CD4-positive, alpha-beta T cell treated with Interleukin-1 beta for 1 hour (primary cell): ENCODE results near the gene NMB.
A peak's percentile ranks its signal among the peaks of the same experiment; 100 is the strongest.
"Not testable (repeated sequence)": the region's sequence is repeated elsewhere in the genome, so short reads cannot be mapped to it uniquely, and the experiment has no call there.

Experiments used
- DNase-seq, 2 donors: peaks; one replicate each; pipeline ENCODE4 v3.0.0-alpha.2; 2020 to 2022

Gene NMB, protein sequence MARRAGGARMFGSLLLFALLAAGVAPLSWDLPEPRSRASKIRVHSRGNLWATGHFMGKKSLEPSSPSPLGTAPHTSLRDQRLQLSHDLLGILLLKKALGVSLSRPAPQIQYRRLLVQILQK

DNA sequence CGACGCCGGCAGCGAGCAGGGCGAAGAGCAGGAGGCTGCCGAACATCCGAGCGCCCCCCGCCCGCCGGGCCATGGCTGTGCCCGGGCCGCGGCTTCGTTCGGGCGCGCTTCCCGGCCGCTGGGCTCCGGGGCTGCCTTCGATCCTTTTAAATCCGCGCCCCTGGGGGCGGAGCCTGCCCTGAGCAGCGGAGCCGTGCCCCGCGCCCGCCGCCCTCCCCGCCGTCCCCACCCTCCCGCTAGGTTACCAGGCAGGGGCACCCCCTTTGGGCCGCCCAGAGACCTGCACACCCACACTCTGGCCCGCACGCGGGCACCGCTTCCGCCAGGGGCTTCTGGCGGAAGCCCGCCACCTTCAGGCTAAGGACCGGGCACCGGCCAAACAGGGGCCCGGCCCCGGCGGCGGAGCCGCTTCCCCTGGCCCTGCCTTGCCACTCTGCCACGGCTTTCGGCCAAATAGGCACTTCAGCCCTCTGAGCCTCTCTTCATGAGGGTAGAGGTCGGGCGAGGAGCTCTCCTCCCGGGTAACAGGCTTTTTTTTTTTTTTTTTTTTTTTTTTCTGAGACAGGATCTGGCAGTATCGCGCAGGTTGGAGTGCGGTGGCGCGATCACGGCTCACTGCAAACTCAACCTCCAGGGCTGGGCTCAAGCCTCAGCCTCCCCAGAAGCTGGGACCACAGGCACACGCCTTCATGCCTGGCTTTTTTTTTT, at the start of gene NMB:
Gene NMB (minus strand): TSS at position 120 of the 708 bp plus-strand sequence. CDS start 47 bp downstream, at position 73.
- DNase-seq = peak; percentile 88 to 89

DNA sequence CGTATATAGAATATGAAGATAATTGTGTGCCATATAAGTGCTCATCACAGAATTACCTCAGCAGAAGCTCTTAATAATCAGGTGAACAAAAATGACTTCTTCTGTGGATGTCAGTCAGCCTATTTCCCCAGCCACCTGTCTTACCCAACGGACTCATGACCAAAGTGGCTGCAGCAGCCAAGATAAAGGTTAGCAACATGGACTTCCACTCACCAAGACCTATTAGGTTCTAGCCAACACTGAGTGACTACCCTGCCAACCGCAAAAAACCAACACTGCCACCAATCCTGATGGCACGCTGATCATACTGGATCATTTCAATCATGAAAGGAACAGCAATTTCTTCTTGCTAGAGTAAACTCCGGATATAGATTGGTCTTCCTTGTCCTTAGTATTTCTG, 45.8 kb upstream of the NMB start:
- no peak for DNase-seq

DNA sequence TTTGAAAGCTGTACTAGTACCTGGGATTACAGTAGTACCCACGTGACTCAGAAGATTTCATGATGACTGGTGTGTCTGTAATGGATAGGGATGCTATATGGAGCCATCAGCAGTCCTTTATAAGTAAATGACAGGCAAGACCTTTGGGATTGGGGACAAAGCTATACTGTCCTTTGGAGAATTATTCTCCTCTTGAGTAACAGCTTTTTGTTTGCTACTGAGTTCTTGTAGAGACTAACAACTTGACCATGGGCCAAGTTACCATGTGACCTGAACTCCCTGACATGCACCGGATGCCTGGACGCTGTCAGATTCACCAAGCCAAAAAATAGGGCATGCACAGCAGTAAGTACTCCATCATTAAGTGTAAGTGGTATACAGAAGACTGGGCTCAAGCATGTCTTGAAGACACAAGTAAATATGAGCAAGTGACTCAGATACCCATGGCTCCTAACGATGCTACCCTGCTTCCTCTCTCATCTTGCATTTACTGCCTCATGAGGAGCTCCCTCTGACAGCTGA, 45.0 kb upstream of the NMB start:
- no peak for DNase-seq

DNA sequence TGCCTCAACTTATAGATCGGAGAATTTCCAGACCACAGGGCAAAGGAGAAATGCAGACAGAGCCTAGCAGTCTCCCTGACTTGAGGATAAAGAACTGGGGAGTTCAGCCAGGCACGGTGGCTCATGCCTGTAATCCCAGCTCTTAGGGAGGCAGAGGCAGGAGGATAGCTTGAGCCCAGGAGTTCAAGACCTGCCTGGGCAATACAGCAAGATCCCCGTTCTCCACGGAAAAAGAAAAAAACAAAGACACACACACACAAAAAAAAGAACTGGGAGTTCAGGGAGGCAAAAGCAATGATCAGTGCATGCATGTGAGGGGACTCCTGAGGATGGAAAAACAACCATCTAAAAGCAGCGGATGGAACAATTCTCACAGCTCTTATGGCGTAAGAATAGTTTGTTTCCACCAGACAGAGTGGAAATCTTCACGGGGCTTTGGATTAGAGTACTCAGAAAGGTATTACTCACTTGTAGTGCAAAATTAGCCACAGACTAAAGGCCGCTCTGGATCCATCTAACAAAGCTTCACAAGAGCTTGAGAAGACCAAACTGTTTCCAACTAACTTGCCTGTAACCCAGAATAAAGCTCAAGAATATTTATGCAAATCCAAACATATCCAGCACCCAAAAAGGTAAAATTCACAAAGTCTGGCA, 41.7 kb upstream of the NMB start:
- DNase-seq = no peak

DNA sequence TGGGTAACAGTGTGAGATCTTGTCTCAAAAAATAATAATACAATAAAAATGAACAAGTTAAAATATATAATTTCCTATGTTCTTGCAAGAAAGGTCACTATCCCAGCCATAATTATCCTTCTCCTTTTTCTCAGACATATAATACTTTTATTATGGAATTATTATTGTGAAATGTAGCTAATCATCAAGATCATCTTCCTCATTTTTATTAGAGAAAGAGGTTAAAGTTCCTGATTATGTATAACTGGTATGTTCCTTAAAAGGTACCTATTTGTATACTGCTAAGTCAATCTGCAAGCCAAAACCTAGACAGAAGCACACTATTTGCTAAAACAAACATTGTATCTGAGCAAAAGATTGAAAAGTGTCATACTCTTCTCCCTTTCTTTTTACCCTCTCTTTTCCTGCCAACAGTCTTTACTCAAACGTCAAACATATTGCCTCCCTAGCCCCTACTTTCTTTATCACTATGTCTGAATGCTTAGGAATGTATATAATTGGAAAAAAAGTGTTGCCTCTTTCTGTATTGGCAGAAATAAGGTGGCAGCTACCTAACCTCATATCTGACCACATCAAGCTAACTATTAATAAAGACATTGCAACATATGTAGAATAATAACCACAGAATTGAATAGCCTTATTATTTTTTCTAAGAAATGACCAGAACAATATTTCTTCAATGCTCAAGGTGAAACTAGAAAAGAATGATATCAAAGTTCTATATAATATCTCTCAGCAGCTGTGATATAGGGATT, 39.4 kb upstream of the NMB start:
- no peak for DNase-seq

DNA sequence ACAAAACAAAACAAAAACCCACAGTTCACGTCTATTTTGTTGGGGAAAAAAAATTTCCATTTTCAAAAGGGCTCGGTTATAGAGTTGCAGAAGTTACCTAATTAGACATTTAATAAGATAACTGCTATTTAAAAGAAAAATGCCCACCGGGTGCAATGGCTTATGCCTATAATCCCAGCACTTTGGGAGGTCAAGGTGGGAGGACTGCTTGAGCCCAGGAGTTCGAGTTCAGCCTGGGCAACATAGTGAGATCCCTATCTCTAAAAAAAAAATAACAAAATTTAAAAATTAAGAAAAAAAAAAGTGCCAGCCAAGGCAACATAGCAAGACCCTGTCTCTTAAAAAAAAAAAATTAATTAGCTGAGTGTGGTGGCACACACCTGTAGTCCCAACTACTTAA, 38.8 kb upstream of the NMB start:
- DNase-seq = no peak

DNA sequence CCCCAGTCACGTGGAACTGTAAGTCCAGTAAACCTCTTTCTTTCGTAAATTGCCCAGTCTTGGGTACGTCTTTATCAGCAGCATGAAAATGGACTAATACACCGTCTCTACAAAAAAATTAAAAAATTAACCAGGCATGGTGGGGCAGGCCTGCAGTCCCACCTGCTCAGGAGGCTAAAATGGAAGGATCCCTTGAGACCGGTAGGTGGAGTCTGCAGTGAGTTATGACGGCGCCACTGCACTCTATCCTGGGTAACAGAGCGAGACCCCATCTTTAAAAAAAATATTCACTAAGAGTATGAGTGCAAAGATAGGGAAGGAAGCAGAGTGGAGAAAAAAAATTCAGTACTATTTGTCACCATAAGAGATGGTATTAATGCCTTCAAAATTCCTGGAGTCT, 32.3 kb upstream of the NMB start:
- no peak for DNase-seq

DNA sequence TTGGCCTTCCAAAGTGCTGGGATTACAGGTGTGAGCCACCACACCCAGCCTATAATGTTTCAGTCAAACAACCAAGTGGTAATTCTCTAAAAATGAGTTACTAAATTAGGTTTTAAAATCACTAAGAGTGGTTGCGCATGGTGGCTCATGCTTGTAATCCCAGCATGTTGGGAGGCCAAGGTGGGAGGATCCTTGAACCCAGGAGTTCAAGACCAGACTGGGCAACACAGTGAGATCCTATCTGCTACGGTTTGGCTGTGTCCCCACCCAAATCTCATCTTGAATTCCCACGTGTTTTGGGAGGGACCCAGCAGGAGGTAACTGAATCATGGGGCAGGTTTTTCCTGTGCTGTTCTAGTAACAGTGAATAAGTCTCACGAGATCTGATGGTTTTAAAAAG, 31.9 kb upstream of the NMB start:
- no peak for DNase-seq

DNA sequence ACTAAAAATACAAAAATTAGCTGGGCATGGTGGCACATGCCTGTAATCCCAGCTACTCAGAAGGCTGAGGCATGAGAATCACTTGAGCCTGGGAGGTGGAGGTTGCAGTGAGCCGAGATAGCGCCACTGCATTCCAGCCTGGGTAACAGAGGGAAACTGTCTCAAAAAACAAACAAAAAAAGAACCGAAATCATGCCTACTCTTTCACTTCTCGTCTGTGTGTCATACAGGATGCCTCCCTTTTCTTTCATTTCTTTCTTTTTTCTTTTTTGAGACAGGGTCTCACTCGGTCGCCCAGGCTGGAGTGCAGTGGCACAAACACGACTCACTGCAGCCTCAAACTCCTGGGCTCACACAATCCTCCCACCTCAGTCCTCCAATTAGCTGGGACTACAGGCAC, 28.4 kb upstream of the NMB start:
- not testable (repeated sequence) for DNase-seq

DNA sequence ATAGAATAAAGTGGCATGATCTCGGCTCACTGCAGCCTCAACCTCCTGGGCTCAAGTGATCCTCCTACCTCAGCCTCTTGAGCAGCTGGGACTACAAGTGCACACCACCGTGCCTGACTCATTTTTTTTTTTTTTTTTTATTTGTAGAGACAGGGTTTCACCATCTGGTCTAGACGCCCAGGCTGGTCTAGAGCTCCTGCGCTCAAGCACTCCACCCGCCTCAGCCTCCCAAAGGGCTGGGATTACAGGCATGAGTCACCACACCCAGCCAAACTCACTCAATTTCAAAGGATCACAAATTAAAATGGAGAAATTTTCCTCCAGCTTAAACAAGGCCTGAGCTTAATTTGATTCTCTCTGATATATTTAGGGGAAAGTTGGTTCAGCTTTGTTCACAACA, 27.3 kb upstream of the NMB start:
- peak in 1 of 2 donors; percentile 10 for DNase-seq

DNA sequence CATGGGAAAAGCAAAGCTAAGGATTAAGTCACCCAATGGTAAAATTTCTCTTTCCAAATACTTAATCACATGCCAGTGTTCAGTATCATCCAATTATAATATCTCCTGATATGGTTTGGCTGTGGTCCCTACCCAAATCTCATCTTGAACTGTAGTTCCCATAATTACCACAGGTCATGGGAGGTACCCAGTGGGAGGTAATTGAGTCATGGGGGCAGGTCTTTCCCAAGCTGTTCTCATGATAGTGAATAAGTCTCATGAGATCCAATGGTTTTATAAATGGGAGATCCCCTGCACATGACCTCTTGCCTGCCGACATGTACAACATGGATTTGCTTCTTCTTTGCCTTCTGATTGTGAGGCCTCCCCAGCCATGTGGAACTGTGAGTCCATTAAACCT, 26.1 kb upstream of the NMB start:
- peak in 1 of 2 donors; percentile 3 for DNase-seq

DNA sequence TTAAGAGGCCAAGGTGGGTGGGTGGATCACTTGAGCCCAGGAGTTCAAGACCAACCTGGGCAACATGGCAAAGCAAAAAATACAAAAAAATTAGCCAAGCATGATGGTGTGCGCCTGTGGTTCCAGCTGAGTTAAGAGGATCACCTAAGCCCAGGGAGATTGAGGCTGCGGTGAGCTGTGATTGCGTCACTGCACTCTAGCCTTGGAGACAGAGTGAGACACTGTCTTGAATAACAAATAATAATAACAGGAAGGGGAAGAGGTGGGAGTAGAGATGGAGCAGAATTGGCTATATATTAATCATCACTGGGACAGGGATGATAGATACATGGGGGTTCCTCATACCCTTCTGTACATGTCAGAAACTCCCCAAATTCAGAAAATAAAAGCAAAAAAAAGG, 23.8 kb upstream of the NMB start:
- DNase-seq = peak; percentile 32 to 43

DNA sequence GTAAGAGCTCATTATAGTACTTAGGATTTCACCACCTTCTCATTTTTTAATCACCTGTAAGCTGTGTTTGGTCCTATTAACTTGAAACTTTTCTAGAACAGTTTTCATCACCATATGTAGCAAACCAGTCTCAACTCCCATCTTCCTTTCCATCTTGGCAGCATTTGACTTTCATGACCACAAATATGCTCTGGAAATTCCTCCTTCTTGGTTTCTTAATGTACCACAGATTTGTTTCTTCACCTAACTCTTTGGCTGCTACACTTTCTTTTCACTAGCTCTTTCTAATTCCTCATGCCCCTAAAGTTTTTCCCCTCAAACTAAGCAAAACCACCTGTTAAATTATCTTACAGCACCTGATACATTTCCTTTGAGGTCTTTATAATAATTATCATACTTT, 13.2 kb upstream of the NMB start:
- no peak for DNase-seq

DNA sequence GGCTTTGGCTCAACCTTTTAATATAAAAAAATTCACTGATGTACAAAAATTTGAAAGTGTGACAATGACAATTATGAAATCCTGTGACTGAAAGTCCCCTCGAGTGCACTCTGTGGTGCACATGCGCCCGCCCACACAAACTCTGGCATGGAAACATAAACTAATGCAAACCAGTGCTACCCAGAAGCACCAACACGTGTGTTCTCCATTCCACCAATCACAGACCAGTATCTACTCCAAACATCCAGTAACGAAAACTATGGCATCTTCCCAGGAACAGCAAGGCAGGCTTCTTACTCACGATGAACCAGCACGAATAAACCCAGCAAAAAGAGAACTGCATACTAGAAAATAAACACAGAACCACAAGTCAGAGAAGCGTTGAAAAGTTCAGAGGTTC, 11.7 kb upstream of the NMB start:
- no peak for DNase-seq

DNA sequence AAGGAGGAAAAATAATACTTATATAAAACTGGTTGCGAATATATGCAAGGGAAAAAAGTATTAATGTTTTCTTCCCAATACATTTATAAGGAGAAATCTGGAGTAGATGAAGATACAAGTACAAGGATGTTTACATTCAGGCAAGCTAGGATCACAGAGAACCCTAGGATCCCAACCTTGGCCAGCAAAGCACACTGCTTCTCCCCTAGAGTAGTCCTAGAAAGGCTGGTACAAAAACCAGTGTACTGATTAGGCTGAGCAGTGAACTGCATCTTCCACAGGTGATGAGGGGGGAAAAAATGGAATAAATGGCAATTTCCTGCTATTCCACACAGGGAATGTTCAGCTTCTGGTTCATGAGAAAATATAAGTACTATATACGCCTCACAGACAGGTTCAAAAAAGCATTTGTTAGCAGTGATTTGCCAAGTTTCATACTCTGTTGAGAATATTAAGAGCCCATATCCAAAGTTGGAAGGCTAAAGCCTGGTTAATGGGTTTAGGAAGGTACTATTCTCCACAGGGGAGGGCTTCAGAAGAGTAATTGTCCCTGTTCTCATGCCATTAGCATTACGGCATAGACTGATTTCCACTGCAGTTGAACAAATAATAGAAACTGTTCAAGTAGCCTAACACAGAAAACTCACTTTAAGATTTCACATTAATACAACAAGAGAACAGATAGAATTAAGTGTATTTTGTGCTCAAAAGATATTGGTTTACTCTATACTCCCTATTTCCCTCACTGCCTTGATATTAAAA, 10.4 kb upstream of the NMB start:
- DNase-seq = no peak

DNA sequence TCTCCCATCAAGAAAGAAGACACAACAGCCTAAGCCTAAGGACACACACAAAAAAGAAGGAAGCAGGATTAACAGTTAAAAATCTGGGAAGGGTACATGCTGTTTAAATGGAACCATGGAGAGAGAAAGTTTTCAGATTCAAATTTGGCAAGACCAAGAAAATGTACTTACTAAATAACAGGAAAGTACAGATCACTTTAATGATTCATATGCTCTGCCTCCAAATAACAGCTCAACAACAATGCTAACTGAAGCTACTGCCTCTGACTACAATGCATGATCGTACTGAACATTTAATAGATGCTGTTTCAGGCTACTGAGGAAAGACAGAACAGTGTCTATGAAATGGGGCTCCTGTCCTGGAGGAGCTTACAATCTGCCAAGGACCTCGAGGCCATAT, 8.4 kb upstream of the NMB start:
- DNase-seq = no peak

DNA sequence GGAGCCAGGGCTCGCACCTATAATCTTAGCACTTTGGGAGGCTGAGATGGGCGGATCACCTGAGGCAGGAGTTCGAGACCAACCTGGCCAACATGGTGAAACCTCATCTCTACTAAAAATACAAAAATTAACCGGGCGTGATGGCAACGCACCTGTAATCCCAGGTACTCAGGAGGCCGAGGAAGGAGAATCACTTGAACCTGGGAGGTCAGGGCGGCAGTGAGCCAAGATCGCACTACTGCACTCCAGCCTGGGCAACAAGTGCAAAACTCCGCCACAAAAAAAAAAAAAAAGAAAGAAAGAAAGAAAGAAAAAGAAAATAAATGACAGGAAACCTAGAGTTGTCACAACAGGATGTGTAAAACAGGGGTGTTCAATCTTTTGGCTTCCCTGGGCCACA, 3.0 kb upstream of the NMB start:
- DNase-seq = no peak

DNA sequence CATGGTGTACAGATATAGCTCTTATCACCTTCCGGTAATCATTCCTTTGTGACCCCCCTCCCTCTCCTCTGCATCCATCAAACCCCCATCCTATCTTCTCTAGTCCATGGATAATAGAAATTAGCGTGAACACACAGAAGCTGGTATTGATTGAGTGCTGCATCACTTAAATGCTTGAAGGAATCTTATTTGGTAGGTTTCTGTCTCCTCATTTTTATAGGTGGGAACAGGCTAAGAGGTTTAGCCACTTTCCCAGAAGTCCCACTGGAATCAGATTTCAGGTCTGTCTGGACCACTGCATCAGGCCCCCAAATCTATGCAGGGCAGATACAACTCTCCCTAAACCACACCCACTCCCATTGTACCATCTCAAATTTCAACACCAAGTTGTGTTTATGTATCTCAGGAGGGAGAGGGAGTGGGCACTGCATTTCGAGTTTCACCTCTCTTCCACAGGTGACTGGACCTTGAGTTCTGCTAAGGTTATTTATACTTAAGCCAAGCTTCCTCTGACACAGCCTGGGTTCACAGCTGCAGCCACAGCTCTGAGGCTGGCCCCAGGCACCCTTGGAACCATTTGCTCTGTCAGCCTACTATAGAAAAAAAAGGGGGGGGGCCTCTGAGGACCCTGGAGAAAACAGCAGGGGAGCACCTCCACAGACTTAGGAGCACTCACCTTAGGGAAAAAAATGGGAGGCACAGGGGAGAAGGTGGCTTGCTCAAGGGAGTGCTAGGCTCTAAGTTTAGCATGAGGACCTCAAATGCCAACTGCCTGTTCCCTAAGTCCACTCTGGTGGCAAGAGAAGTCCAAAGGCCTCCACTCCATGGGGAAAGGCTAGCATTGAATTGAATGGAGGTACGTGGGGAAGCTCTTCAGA, 2.1 kb upstream of the NMB start:
- no peak for DNase-seq

DNA sequence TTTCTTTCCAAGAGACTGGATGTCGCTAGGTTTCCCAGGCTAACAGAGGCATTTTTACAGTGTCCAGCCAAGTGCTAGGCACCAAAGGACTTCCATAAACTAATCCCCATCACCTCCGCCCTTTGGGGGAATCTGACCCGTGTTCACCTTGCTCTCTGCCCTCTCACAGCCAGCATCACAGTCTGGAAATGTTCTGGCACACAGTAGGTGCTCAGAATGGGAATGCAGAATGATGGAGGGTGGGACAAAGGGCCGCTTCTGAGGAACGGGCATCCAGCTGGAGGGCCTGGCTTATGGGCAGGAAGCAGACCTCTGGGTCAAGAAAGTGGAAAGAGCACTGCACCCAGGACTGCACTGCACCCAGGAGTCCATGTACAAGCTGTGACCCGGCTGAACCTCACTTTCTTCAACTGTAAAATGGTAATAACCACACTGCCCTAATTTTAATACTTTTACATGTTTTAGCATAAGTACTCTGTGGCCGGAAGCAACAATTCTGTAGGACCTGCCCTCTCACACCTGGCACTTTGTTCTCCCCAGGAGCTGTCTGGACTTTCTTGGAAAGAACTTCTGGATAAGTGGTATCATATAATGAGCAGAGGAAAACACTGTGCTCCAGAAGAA, 901 bp upstream of the NMB start:
- no peak for DNase-seq

DNA sequence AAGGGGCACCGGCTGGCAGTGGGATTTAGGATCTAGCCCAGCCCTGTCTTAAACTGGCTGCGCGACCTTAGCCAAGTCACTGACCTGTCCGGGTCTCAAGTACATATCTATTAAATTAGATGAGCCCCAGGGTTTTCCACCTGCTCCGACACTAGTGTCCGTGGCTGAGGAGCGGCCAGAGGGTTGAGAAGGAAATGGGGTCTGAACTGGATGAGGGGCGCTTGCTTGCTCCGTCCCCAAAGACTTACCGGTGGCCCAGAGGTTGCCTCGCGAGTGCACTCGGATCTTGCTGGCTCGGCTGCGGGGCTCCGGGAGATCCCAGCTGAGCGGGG, 285 bp downstream of the NMB start:
- DNase-seq = no peak

DNA sequence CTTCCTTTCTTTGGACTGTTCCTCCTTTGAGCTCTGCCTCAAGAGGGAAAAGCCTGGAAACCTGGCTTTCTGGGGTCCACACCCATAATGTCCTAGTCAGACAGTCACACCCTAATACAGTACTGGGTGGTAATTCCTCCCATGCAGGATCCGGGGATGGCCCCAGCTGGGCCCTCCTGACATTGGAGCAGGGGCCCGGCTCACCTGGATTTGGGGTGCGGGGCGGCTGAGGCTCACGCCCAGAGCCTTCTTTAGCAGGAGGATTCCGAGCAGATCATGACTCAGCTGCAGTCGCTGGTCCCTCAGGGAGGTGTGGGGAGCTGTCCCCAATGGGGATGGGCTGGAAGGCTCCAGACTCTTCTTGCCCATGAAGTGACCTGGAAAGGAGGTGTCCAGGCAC, 1.0 kb downstream of the NMB start:
- no peak for DNase-seq
